Trophoblast cell (in vitro differentiated cells and primary cell): Measurements from ENCODE around the gene SUN2.

Experiments
- DNase-seq, 2 donors: peaks; one replicate each; pipeline ENCODE4 v3.0.0-alpha.2; 2016
- H2AFZ ChIP-seq: 2 replicates; pipeline ENCODE4 v1.6.1; 2013; ENCODE audit warnings: low read length, moderate library complexity, mild to moderate bottlenecking; ENCODE audit not compliant: insufficient read depth, poor library complexity
- H2AK5ac ChIP-seq: 2 replicates; pipeline ENCODE4 v1.6.1; 2013; ENCODE audit warnings: mild to moderate bottlenecking, low read length
- H2BK120ac ChIP-seq: 2 replicates; pipeline ENCODE4 v1.6.1; 2013; ENCODE audit warnings: low read length, mild to moderate bottlenecking, moderate library complexity; ENCODE audit not compliant: insufficient read depth, poor library complexity
- H2BK12ac ChIP-seq: 2 replicates; pipeline ENCODE4 v1.6.1; 2013; ENCODE audit warnings: mild to moderate bottlenecking, low read length, moderate library complexity
- H2BK5ac ChIP-seq: 2 replicates; pipeline ENCODE4 v1.6.1; 2013; ENCODE audit warnings: low read length, low read depth, moderate library complexity, mild to moderate bottlenecking; ENCODE audit not compliant: poor library complexity
- H3K14ac ChIP-seq: 2 replicates; pipeline ENCODE4 v1.6.1; 2013; ENCODE audit warnings: mild to moderate bottlenecking, low read length
- H3K18ac ChIP-seq: 2 replicates; pipeline ENCODE4 v1.6.1; 2013; ENCODE audit warnings: mild to moderate bottlenecking, low read length
- H3K23ac ChIP-seq: 2 replicates; pipeline ENCODE4 v1.6.1; 2013; ENCODE audit warnings: low read length
- H3K27ac ChIP-seq: 2 replicates; pipeline ENCODE4 v1.5.1; 2013; ENCODE audit warnings: low read depth, mild to moderate bottlenecking, inconsistent platforms, low read length, moderate library complexity
- H3K27me3 ChIP-seq: 2 replicates; pipeline ENCODE4 v1.6.1; 2013; ENCODE audit warnings: inconsistent platforms, mild to moderate bottlenecking, low read length, moderate library complexity; ENCODE audit not compliant: insufficient read depth
- H3K36me3 ChIP-seq, 2 experiments: 1 replicate in 1 of 2; 2 replicates in 1 of 2; pipeline ENCODE4 v1.6.1; 2013; ENCODE audit warnings: low read length in 2 of 2, mild to moderate bottlenecking in 2 of 2, moderate library complexity in 1 of 2; ENCODE audit not compliant: insufficient read depth in 2 of 2, control insufficient read depth in 1 of 2
- H3K4ac ChIP-seq: 2 replicates; pipeline ENCODE4 v1.6.1; 2013; ENCODE audit warnings: low read depth, mild to moderate bottlenecking, low read length, moderate library complexity
- H3K4me1 ChIP-seq, 2 experiments: 1 replicate in 1 of 2; 2 replicates in 1 of 2; pipeline ENCODE4 v1.6.1; 2013; ENCODE audit warnings: low read length in 2 of 2, mild to moderate bottlenecking in 2 of 2, moderate library complexity in 1 of 2; ENCODE audit not compliant: insufficient read depth in 2 of 2, control insufficient read depth in 1 of 2
- H3K4me2 ChIP-seq: 2 replicates; pipeline ENCODE4 v1.6.1; 2013; ENCODE audit warnings: inconsistent platforms, mild to moderate bottlenecking, low read length, moderate library complexity
- H3K4me3 ChIP-seq: 2 replicates; pipeline ENCODE4 v1.5.1; 2013; ENCODE audit warnings: mild to moderate bottlenecking, low read depth, low read length, inconsistent platforms
- H3K79me1 ChIP-seq: one replicate; pipeline ENCODE4 v1.6.1; 2013; ENCODE audit warnings: low read length
- H3K79me2 ChIP-seq: 2 replicates; pipeline ENCODE4 v1.6.1; 2013; ENCODE audit warnings: low read length, mild to moderate bottlenecking; ENCODE audit not compliant: control insufficient read depth, insufficient read depth, poor library complexity
- H3K9ac ChIP-seq: 2 replicates; pipeline ENCODE4 v1.6.1; 2013; ENCODE audit warnings: mild to moderate bottlenecking, low read length
- H3K9me3 ChIP-seq: 2 replicates; pipeline ENCODE4 v1.6.1; 2013; ENCODE audit warnings: low read depth, mild to moderate bottlenecking, control low read depth, inconsistent platforms, low read length; ENCODE audit not compliant: insufficient read depth
- H4K12ac ChIP-seq: 2 replicates; pipeline ENCODE4 v1.6.1; 2013; ENCODE audit warnings: low read depth, mild to moderate bottlenecking, low read length, moderate library complexity
- H4K8ac ChIP-seq: 2 replicates; pipeline ENCODE4 v1.6.1; 2013; ENCODE audit warnings: low read depth, mild to moderate bottlenecking, low read length, moderate library complexity
- H4K91ac ChIP-seq: one replicate; pipeline ENCODE4 v1.6.1; 2013; ENCODE audit warnings: low read depth, mild to moderate bottlenecking, low read length, moderate library complexity
- WGBS: extraction: QIAGEN DNeasy Blood & Tissue Kit; methylation state at CpG from one replicate; pipeline ENCODE4 v1.1.7; 2013; ENCODE audit warnings: missing lambda C conversion rate; ENCODE audit not compliant: insufficient read length, insufficient coverage; ENCODE audit errors: extremely low coverage; 5-methylcytosine and 5-hydroxymethylcytosine counted together

The SUN2 gene

GRCh38 chr22:38784035-38784434 lies 28.2 kb upstream of the SUN2 start:
- no peak overlapping the region for H2BK5ac ChIP-seq
- H3K9me3 ChIP-seq: no peaks in the 10 kb centered on the region
- H2BK120ac ChIP-seq: no peak overlapping the region
- H4K12ac ChIP-seq: no peak overlapping the region
- H4K8ac ChIP-seq: no peak overlapping the region
- no peak overlapping the region for H2AFZ ChIP-seq
- peaks cover 0 to 10% of the 10 kb centered on the region in 2 experiments for H3K36me3 ChIP-seq
- H3K79me2 ChIP-seq: no peaks in the 10 kb centered on the region
- WGBS: no CpG with 5 or more reads among the region's 15 CpGs
- no peak overlapping the region for H3K18ac ChIP-seq
- H3K27me3 ChIP-seq: no peaks in the 10 kb centered on the region
- H3K4me2 ChIP-seq: no peak overlapping the region
- no peaks in the 10 kb centered on the region for H3K4me1 ChIP-seq
- no peak overlapping the region for H3K23ac ChIP-seq
- no peak overlapping the region for H3K9ac ChIP-seq
- no peak overlapping the region for H3K4me3 ChIP-seq
- H4K91ac ChIP-seq: no peak overlapping the region
- H3K4ac ChIP-seq: no peak overlapping the region
- H3K27ac ChIP-seq: no peak overlapping the region
- no peak overlapping the region for H2BK12ac ChIP-seq
- no peak overlapping the region for H2AK5ac ChIP-seq
- H3K14ac ChIP-seq: no peak overlapping the region
- no peaks in the 10 kb centered on the region for H3K79me1 ChIP-seq
- DNase-seq: no peak

DNA sequence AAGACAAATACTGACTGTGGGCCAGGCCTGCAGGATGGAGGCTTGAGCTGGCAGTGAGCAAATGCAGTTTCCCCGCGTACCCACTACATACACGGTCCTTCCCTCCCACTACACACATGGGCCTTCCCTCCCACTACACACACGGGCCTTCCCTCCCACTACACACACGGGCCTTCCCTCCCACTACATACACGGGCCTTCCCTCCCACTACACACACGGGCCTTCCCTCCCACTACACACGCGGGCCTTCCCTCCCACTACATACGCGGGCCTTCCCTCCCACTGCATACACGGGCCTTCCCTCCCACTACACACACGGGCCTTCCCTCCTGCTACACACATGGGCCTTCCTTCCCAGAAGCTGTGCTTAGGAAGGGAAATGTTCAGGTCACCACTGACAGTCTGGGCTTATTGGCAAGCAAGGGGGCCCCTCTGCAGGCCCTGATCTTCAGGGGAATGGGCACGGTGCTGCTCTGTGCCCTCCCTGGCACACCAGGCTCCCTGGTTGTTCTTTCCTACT lies 27.4 kb upstream of the SUN2 start:
- WGBS: no CpG with 5 or more reads among the region's 14 CpGs
- Histone ChIP-seq H3K23ac (no peak overlapping the region), H4K12ac (no peak overlapping the region), H3K79me1 (no peaks in the 10 kb centered on the region), H2AK5ac (no peak overlapping the region), H4K8ac (no peak overlapping the region), H3K18ac (no peak overlapping the region), H3K9me3 (no peaks in the 10 kb centered on the region), H3K4me2 (no peak overlapping the region), H3K4me1 (no peaks in the 10 kb centered on the region), H3K79me2 (no peaks in the 10 kb centered on the region), H3K14ac (no peak overlapping the region), H3K27ac (no peak overlapping the region), H2BK120ac (no peak overlapping the region), H2BK12ac (no peak overlapping the region), H3K27me3 (no peaks in the 10 kb centered on the region), H3K4me3 (no peak overlapping the region), H4K91ac (no peak overlapping the region), H2BK5ac (no peak overlapping the region), H3K9ac (no peak overlapping the region), H2AFZ (no peak overlapping the region), H3K36me3 (peaks cover 0 to 13% of the 10 kb centered on the region in 2 experiments), H3K4ac (no peak overlapping the region)
- no peak for DNase-seq

DNA sequence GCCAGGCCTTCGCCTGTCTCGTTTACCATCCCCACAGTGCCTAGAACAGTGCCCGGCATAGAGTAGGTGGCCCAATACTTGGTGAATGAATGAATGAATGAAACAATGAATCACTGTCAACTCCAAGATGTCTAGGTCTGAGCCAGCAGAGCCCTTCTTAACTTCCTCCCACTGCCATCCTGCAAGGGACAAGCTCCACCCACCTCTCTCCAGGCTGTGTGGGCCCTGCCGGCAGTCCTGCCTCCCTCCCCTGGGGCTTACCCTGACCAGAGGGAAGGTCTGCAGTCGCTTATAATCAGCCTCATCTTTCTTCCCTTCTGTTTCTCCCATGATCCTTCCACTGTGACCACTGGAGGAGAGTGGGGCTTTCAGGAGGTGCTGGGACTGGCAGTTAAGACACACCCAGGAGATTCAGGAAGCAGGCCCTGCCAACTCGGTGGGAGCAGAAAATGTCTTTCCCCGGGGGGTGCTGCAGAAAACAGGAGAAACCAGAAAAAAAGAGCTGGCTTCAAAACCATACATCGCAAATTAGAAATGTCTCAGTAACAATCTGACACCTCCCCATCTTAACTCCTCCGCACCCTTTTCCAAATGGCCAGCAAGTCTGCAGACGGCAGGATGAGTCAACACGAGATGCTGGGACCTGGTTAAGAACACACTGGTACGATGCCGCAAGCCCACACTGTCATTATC lies 26.8 kb upstream of the SUN2 start:
- WGBS: 100% methylated on average over 1 of the region's 13 CpGs
- H2BK12ac ChIP-seq: no peak overlapping the region
- no peak overlapping the region for H4K12ac ChIP-seq

DNA sequence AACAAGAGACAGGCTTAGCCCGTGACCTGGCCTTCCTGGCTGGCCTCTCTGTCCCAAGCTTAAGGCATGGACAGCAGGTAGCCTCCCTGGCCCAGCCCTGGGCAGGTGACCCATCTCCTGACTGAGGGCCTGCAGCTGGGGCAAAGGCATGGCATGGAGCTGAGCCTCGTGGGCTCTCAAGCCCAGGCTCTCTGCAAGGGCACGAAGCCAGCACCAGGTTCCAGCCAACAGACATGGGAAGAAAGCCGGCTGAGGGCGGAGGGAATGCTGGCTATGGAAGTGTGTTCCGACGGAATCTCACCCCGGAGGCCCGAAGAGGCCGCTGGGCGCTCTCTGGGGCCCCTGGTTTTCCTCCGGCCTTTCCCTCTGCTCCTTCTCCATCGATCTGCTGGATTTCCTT lies 25.2 kb upstream of the SUN2 start:
- no peak overlapping the region for H4K91ac ChIP-seq
- no peaks in the 10 kb centered on the region for H3K4me1 ChIP-seq
- H3K4ac ChIP-seq: no peak overlapping the region
- no peak overlapping the region for H2BK120ac ChIP-seq
- no peak overlapping the region for H4K12ac ChIP-seq
- DNase-seq: no peak
- H2AFZ ChIP-seq: no peak overlapping the region
- H3K18ac ChIP-seq: no peak overlapping the region
- no peak overlapping the region for H3K14ac ChIP-seq
- H3K36me3 ChIP-seq: peaks cover 0 to 13% of the 10 kb centered on the region in 2 experiments
- no peak overlapping the region for H2BK5ac ChIP-seq
- no peak overlapping the region for H3K27ac ChIP-seq
- H3K4me2 ChIP-seq: no peak overlapping the region
- H3K23ac ChIP-seq: no peak overlapping the region
- H3K9me3 ChIP-seq: no peaks in the 10 kb centered on the region
- H4K8ac ChIP-seq: no peak overlapping the region
- no peak overlapping the region for H2BK12ac ChIP-seq
- H3K9ac ChIP-seq: no peak overlapping the region
- H2AK5ac ChIP-seq: no peak overlapping the region
- H3K27me3 ChIP-seq: no peaks in the 10 kb centered on the region
- H3K79me1 ChIP-seq: no peaks in the 10 kb centered on the region
- no peak overlapping the region for H3K4me3 ChIP-seq
- WGBS: no CpG with 5 or more reads among the region's 13 CpGs
- no peaks in the 10 kb centered on the region for H3K79me2 ChIP-seq

More for the DNA sequence above, 26.8 kb upstream of the SUN2 start:
- H2AFZ ChIP-seq: no peak overlapping the region
- no peak overlapping the region for H3K4ac ChIP-seq
- H3K79me2 ChIP-seq: no peaks in the 10 kb centered on the region
- H3K9me3 ChIP-seq: no peaks in the 10 kb centered on the region
- no peak overlapping the region for H3K4me3 ChIP-seq
- no peak overlapping the region for H2AK5ac ChIP-seq
- no peak for DNase-seq
- H4K8ac ChIP-seq: no peak overlapping the region
- H3K27me3 ChIP-seq: no peaks in the 10 kb centered on the region
- H3K23ac ChIP-seq: no peak overlapping the region
- H3K79me1 ChIP-seq: no peaks in the 10 kb centered on the region
- H3K18ac ChIP-seq: no peak overlapping the region
- peaks cover 0 to 13% of the 10 kb centered on the region in 2 experiments for H3K36me3 ChIP-seq
- no peak overlapping the region for H3K9ac ChIP-seq
- H3K4me2 ChIP-seq: no peak overlapping the region
- no peak overlapping the region for H4K91ac ChIP-seq
- H3K4me1 ChIP-seq: no peaks in the 10 kb centered on the region
- H2BK120ac ChIP-seq: no peak overlapping the region
- no peak overlapping the region for H3K14ac ChIP-seq
- H3K27ac ChIP-seq: no peak overlapping the region
- no peak overlapping the region for H2BK5ac ChIP-seq
